ENCODE measurements around the gene DENND2D. TPM values are rescaled to one million over a fixed set of nuclear protein-coding genes. Genes with fewer than 3 reads are reported as not detected.

Gene DENND2D
- total RNA-seq, 1 experiment from 2014 or later = 2.1 TPM

GRCh38 chr1:111197598-111198284, 2.7 kb downstream of the DENND2D start (continued):
- TF ChIP-seq ARID4B (CRISPR knock-in tag; IDR thresholded peaks at IDR 0.05; ENCODE audit: borderline replicate concordance) (no peak), GABPB1 (CRISPR knock-in tag; IDR thresholded peaks at IDR 0.05) (no peak), USF2 (CRISPR knock-in tag; IDR thresholded peaks at IDR 0.05) (no peak), E2F1 (CRISPR knock-in tag; IDR thresholded peaks at IDR 0.05) (no peak), NFE2L1 (CRISPR knock-in tag; IDR thresholded peaks at IDR 0.05) (no peak), IRF2 (CRISPR knock-in tag; IDR thresholded peaks at IDR 0.05; ENCODE audit: borderline replicate concordance, low read depth) (no peak)

GRCh38 chr1:111196213-111196612, 4.2 kb downstream of the DENND2D start:
- POLR2A ChIA-PET = no interaction called here
- Mint-ChIP-seq H3K4me1 (peaks cover 12% of the 10 kb centered on the region), H3K4me3 (no peak overlapping the region), H3K27me3 (ENCODE audit: low read depth) (no peaks in the 10 kb centered on the region; the same call in 1 of the 2 replicates), H3K27ac (no peak overlapping the region), H3K9me3 (no peaks in the 10 kb centered on the region), H3K36me3 (no peaks in the 10 kb centered on the region)
- CTCF ChIA-PET = interaction anchor here (0.7 to 1.0 kb wide), 2 partner anchors 23 to 703 kb away, joined by 3 read pairs; no protein-coding TSS in a partner anchor
- DNase-seq (ENCODE audit: low spot score) (no peak), ATAC-seq (no peak)
- TF ChIP-seq ERG (CRISPR knock-in tag; IDR thresholded peaks at IDR 0.05) (no peak), EMX1 (CRISPR knock-in tag; IDR thresholded peaks at IDR 0.05) (no peak), ELF4 (CRISPR knock-in tag; IDR thresholded peaks at IDR 0.05; ENCODE audit: low read depth) (no peak), CREB1 (CRISPR knock-in tag; IDR thresholded peaks at IDR 0.05) (no peak), ZNF512 (CRISPR knock-in tag; IDR thresholded peaks at IDR 0.05; ENCODE audit: borderline replicate concordance) (no peak), ZMAT4 (CRISPR knock-in tag; IDR thresholded peaks at IDR 0.05) (no peak), ZNF281 (CRISPR knock-in tag; IDR thresholded peaks at IDR 0.05) (no peak), GABPB1 (CRISPR knock-in tag; IDR thresholded peaks at IDR 0.05) (no peak), FOXP1 (CRISPR knock-in tag; IDR thresholded peaks at IDR 0.05; ENCODE audit: borderline replicate concordance) (no peak)
